CD14-positive monocyte (primary cell): ENCODE measurements around the gene PNMA8A. TPM values are rescaled to one million over a fixed set of nuclear protein-coding genes. Genes with fewer than 3 reads are reported as not detected.

Experiments used
- DNase-seq, 3 donors: peaks; one replicate each; pipeline ENCODE4 v3.0.0-alpha.2; 2011 to 2022
- H2AFZ ChIP-seq: 2 replicates; pipeline ENCODE4 v1.6.0; 2012; ENCODE audit warnings: mild to moderate bottlenecking, low read depth, low read length, inconsistent platforms; ENCODE audit not compliant: insufficient read depth, poor library complexity, severe bottlenecking
- H3K27ac ChIP-seq, 2 donors: 1 replicate in 1 of 2; 2 replicates in 1 of 2; pipeline ENCODE4 v1.5.1; 2012 to 2013; ENCODE audit warnings: low read length in 2 of 2, control low read depth in 1 of 2, inconsistent platforms in 1 of 2, low read depth in 1 of 2, mild to moderate bottlenecking in 1 of 2
- H3K27me3 ChIP-seq, 2 donors: one replicate each; pipeline versions ENCODE4 v1.6.0 to v1.6.1; 2011 to 2013; ENCODE audit warnings: low read length in 2 of 2; ENCODE audit not compliant: control insufficient read depth in 2 of 2, insufficient read depth in 2 of 2
- H3K36me3 ChIP-seq, 2 donors: replicated peaks in 1 of 2; 1 replicate in 1 of 2; 2 replicates in 1 of 2; pipeline versions ENCODE4 v1.5.1 to v1.6.1; 2012 to 2013; ENCODE audit warnings: low read length in 2 of 2, control low read depth in 1 of 2, inconsistent platforms in 1 of 2, mild to moderate bottlenecking in 1 of 2; ENCODE audit not compliant: insufficient read depth in 2 of 2, control insufficient read depth in 1 of 2
- H3K4me1 ChIP-seq, 2 donors: 1 replicate in 1 of 2; 2 replicates in 1 of 2; pipeline versions ENCODE4 v1.5.1 to v1.6.1; 2012 to 2013; ENCODE audit warnings: low read length in 2 of 2, control low read depth in 1 of 2, inconsistent platforms in 1 of 2, mild to moderate bottlenecking in 1 of 2, moderate library complexity in 1 of 2; ENCODE audit not compliant: insufficient read depth in 2 of 2, control insufficient read depth in 1 of 2
- H3K4me2 ChIP-seq: replicated peaks from 2 replicates; pipeline ENCODE3; 2012; ENCODE audit warnings: low read length, moderate library complexity, mild to moderate bottlenecking; ENCODE audit not compliant: poor library complexity, severe bottlenecking; ENCODE audit errors: extremely low read depth
- H3K4me3 ChIP-seq, 3 experiments: fragments of 200-600 bp in 1 of 3; sonication (generic) in 1 of 3; replicated peaks in 1 of 3; 1 replicate in 2 of 3; 2 replicates in 1 of 3; pipeline ENCODE4 v1.5.1; 2011 to 2013; ENCODE audit warnings: low read length in 3 of 3, mild to moderate bottlenecking in 3 of 3, control low read depth in 2 of 3, low read depth in 2 of 3, inconsistent platforms in 1 of 3, moderate library complexity in 1 of 3
- H3K79me2 ChIP-seq: 2 replicates; pipeline ENCODE4 v1.6.0; 2012; ENCODE audit warnings: mild to moderate bottlenecking, control low read depth, inconsistent platforms, low read length, moderate library complexity; ENCODE audit not compliant: insufficient read depth
- H3K9ac ChIP-seq: 2 replicates; pipeline ENCODE4 v1.6.0; 2017; ENCODE audit warnings: low read length, mild to moderate bottlenecking; ENCODE audit not compliant: insufficient read depth, poor library complexity, severe bottlenecking
- H3K9me3 ChIP-seq, 2 donors: replicated peaks in 1 of 2; 1 replicate in 1 of 2; 2 replicates in 1 of 2; pipeline versions ENCODE4 v1.5.1 to v1.6.1; 2012 to 2013; ENCODE audit warnings: low read length in 2 of 2, control low read depth in 1 of 2; ENCODE audit not compliant: control insufficient read depth in 1 of 2, insufficient read depth in 1 of 2
- H4K20me1 ChIP-seq: 2 replicates; pipeline ENCODE4 v1.6.0; 2012; ENCODE audit warnings: mild to moderate bottlenecking, low read length, control low read depth, moderate library complexity; ENCODE audit not compliant: insufficient read depth
- H3K27ac Mint-ChIP-seq, 7 donors: one replicate each; pipeline ENCODE4 v1.8.0; 2020; ENCODE audit warnings: mild to moderate bottlenecking in 7 of 7, mixed read lengths in 7 of 7, moderate library complexity in 6 of 7, inconsistent platforms in 2 of 7
- H3K27me3 Mint-ChIP-seq, 3 donors: one replicate each; pipeline ENCODE4 v1.8.0; 2021 to 2022; ENCODE audit warnings: low read depth in 3 of 3, mild to moderate bottlenecking in 3 of 3, mixed read lengths in 3 of 3, moderate library complexity in 3 of 3, inconsistent platforms in 1 of 3
- H3K36me3 Mint-ChIP-seq, 2 donors: one replicate each; pipeline ENCODE4 v1.8.0; 2020; ENCODE audit warnings: mixed read lengths in 2 of 2, inconsistent platforms in 1 of 2, mild to moderate bottlenecking in 1 of 2
- H3K4me1 Mint-ChIP-seq: one replicate; pipeline ENCODE4 v1.8.0; 2020; ENCODE audit warnings: mild to moderate bottlenecking, mixed read lengths
- H3K4me3 Mint-ChIP-seq, 2 donors: one replicate each; pipeline ENCODE4 v1.8.0; 2020; ENCODE audit warnings: mild to moderate bottlenecking in 2 of 2, mixed read lengths in 2 of 2, moderate library complexity in 1 of 2
- H3K9me3 Mint-ChIP-seq, 7 donors: one replicate each; pipeline ENCODE4 v1.8.0; 2020 to 2022; ENCODE audit warnings: mixed read lengths in 7 of 7, mild to moderate bottlenecking in 6 of 7, moderate library complexity in 6 of 7, inconsistent platforms in 2 of 7
- CTCF ChIP-seq: fragments of 200-600 bp; IDR thresholded peaks from one replicate; pipeline ENCODE4 v1.8.0; 2022; ENCODE audit warnings: antibody characterized with exemption, mild to moderate bottlenecking
- WGBS: methylation state at CpG from one replicate; pipeline ENCODE4 v1.1.5; 2013; ENCODE audit warnings: missing lambda C conversion rate; ENCODE audit not compliant: insufficient coverage; 5-methylcytosine and 5-hydroxymethylcytosine counted together
- intact Hi-C, 2 donors: fragments of 100-400 bp; cut with micrococcal nuclease; formaldehyde crosslinking; loops; one replicate each; pipeline versions ENCODE4 v1.15.0 to v1.15.1; 2023
- polyA plus RNA-seq, 3 donors: library from polyadenylated mRNA; depleted of rRNA in 1 of 3; unstranded in 2 of 3; stranded (reverse) in 1 of 3; fragments of 300-500 nt in 2 of 3; fragments of >200 nt in 1 of 3; fragmentation: Illumina TruSeq in 2 of 3; gene quantifications; 1 replicate in 2 of 3; 2 replicates in 1 of 3; pipeline ENCODE4 v1.2.3, GENCODE V29; 2012 to 2021

The PNMA8A gene
- polyA plus RNA-seq, 3 donors, result not detected

GRCh38 chr19:46486358-46486757 lies 15.0 kb upstream of the PNMA8A start:
- H3K79me2 ChIP-seq, result no peaks in the 10 kb centered on the region
- H3K4me1 ChIP-seq, result peaks cover 25 to 33% of the 10 kb centered on the region in 2 donors
- H3K9me3 Mint-ChIP-seq, result peaks cover 2 to 28% (median 13%) of the 10 kb centered on the region in 7 donors
- peak overlapping the region in 1 of 2 donors; percentile 61 for H3K4me3 Mint-ChIP-seq
- no peaks in the 10 kb centered on the region for H3K36me3 ChIP-seq
- peaks cover 0 to 5% of the 10 kb centered on the region in 2 donors for H3K9me3 ChIP-seq
- H2AFZ ChIP-seq, result no peak overlapping the region
- 80% methylated on average over 3 of the region's 3 CpGs for WGBS
- no peak overlapping the region for H3K27ac Mint-ChIP-seq
- intact Hi-C loops, result loop anchor here (5.0 kb wide), 2 partner anchors 89 to 204 kb away; no protein-coding TSS in a partner anchor
- DNase-seq, result no peak
- no peak overlapping the region for H3K4me3 ChIP-seq
- no peak overlapping the region for H3K27ac ChIP-seq
- peaks cover 3 to 16% of the 10 kb centered on the region in 2 donors for H3K36me3 Mint-ChIP-seq
- no peak overlapping the region for H3K4me2 ChIP-seq
- H3K27me3 ChIP-seq, result peaks cover 12 to 50% of the 10 kb centered on the region in 2 donors
- TF ChIP-seq CTCF, result no peak
- H4K20me1 ChIP-seq, result no peaks in the 10 kb centered on the region
- peaks cover 55 to 74% (median 57%) of the 10 kb centered on the region in 3 donors for H3K27me3 Mint-ChIP-seq
- H3K4me1 Mint-ChIP-seq, result peaks cover 33% of the 10 kb centered on the region
- H3K9ac ChIP-seq, result no peak overlapping the region

- no peak overlapping the region for H2AFZ ChIP-seq
- peaks cover 12 to 39% of the 10 kb centered on the region in 2 donors for H3K27me3 ChIP-seq
- no peak overlapping the region for H3K27ac Mint-ChIP-seq
- H3K4me1 ChIP-seq, result peaks cover 12 to 19% of the 10 kb centered on the region in 2 donors
- H4K20me1 ChIP-seq, result no peaks in the 10 kb centered on the region
- peaks cover 48 to 66% (median 53%) of the 10 kb centered on the region in 3 donors for H3K27me3 Mint-ChIP-seq
- H3K4me3 Mint-ChIP-seq, result no peak overlapping the region
- H3K36me3 Mint-ChIP-seq, result peaks cover 2 to 9% of the 10 kb centered on the region in 2 donors
- WGBS, result 11% methylated on average over 1 of the region's 4 CpGs
- intact Hi-C loops, result loop anchor here (5.0 kb wide), 2 partner anchors 87 to 202 kb away; no protein-coding TSS in a partner anchor
- H3K4me3 ChIP-seq, result no peak overlapping the region
- peaks cover 0 to 5% of the 10 kb centered on the region in 2 donors for H3K9me3 ChIP-seq
- no peak overlapping the region for H3K27ac ChIP-seq
- no peaks in the 10 kb centered on the region for H3K36me3 ChIP-seq
- H3K9ac ChIP-seq, result no peak overlapping the region
- no peak overlapping the region for H3K4me2 ChIP-seq
- no peak for TF ChIP-seq CTCF
- peaks cover 18% of the 10 kb centered on the region for H3K4me1 Mint-ChIP-seq
- DNase-seq, result no peak
- peaks cover 0 to 13% (median 8%) of the 10 kb centered on the region in 7 donors for H3K9me3 Mint-ChIP-seq
- H3K79me2 ChIP-seq, result no peaks in the 10 kb centered on the region
Measured at GRCh38 chr19:46484656-46485055, 13.3 kb upstream of the PNMA8A start.
